Measurements from ENCODE around the gene FHOD3. TPM values are rescaled to one million over a fixed set of nuclear protein-coding genes. Genes with fewer than 3 reads are reported as not detected.

Gene FHOD3
- total RNA-seq, 1 experiment from 2014 or later, result 10.6 TPM

GRCh38 chr18:36650266-36650665, 352.8 kb downstream of the FHOD3 start:
- Histone ChIP-seq H3K4me1 (replicated peaks; ENCODE audit: insufficient read depth) (no peaks in the 10 kb centered on the region), H3K4me2 (no peak overlapping the region), H3K9me2 (ENCODE audit: insufficient read depth) (no peaks in the 10 kb centered on the region), H3K9me3 (ENCODE audit: insufficient read depth, low read depth) (no peaks in the 10 kb centered on the region), H3K36me3 (ENCODE audit: low read depth) (no peaks in the 10 kb centered on the region), H3F3A (ENCODE audit: insufficient read depth, low read depth) (no peaks in the 10 kb centered on the region), H2AFZ (no peak overlapping the region), H3K4me3 (no peak overlapping the region), H4K20me1 (ENCODE audit: insufficient read depth) (no peaks in the 10 kb centered on the region), H3K27ac (no peak overlapping the region), H3K79me2 (ENCODE audit: low read depth) (no peaks in the 10 kb centered on the region), H3K27me3 (ENCODE audit: insufficient read depth, low read depth) (no peaks in the 10 kb centered on the region)
- TF ChIP-seq CTCF (conservative IDR thresholded peaks at IDR 0.05) (no peak), EZH2 (IDR thresholded peaks at IDR 0.05; ENCODE audit: low read depth) (no peak)
- intact Hi-C loops (cut with micrococcal nuclease; ENCODE audit: unreplicated experiment), result no loop called here
- no TSS peak for BruUV-seq (replicated peaks)
- CTCF ChIA-PET, result no interaction called here
- POLR2A ChIA-PET (ENCODE audit: unreplicated experiment), result no interaction called here
- no peak for DNase-seq

- ChIA-PET POLR2A (ENCODE audit: unreplicated experiment) (no interaction called here), CTCF (no interaction called here)
- Histone ChIP-seq H3K4me1 (replicated peaks; ENCODE audit: insufficient read depth) (no peaks in the 10 kb centered on the region), H3K4me3 (no peak overlapping the region), H3K4me2 (no peak overlapping the region), H3K79me2 (ENCODE audit: low read depth) (no peaks in the 10 kb centered on the region), H3K27me3 (ENCODE audit: insufficient read depth, low read depth) (no peaks in the 10 kb centered on the region), H3K36me3 (ENCODE audit: low read depth) (no peaks in the 10 kb centered on the region), H2AFZ (no peak overlapping the region), H4K20me1 (ENCODE audit: insufficient read depth) (no peaks in the 10 kb centered on the region), H3F3A (ENCODE audit: insufficient read depth, low read depth) (no peaks in the 10 kb centered on the region), H3K9me2 (ENCODE audit: insufficient read depth) (no peaks in the 10 kb centered on the region), H3K9me3 (ENCODE audit: insufficient read depth, low read depth) (no peaks in the 10 kb centered on the region), H3K27ac (no peak overlapping the region)
- TF ChIP-seq CTCF (conservative IDR thresholded peaks at IDR 0.05) (no peak), EZH2 (IDR thresholded peaks at IDR 0.05; ENCODE audit: low read depth) (no peak)
- no TSS peak for BruUV-seq (replicated peaks)
- intact Hi-C loops (cut with micrococcal nuclease; ENCODE audit: unreplicated experiment), result no loop called here
- DNase-seq, result no peak
These were observed 353.4 kb downstream of the FHOD3 start for GRCh38 chr18:36650906-36651305.

- BruUV-seq (replicated peaks), result no TSS peak
- intact Hi-C loops (cut with micrococcal nuclease; ENCODE audit: unreplicated experiment), result no loop called here
These were observed 355.0 kb downstream of the FHOD3 start for GRCh38 chr18:36652503-36652902.

More at GRCh38 chr18:36652503-36652902, 355.0 kb downstream of the FHOD3 start:
- no peak for DNase-seq
- Histone ChIP-seq H4K20me1 (ENCODE audit: insufficient read depth) (no peaks in the 10 kb centered on the region), H3K27me3 (ENCODE audit: insufficient read depth, low read depth) (no peaks in the 10 kb centered on the region), H3K4me3 (no peak overlapping the region), H3K9me3 (ENCODE audit: insufficient read depth, low read depth) (no peaks in the 10 kb centered on the region), H3K79me2 (ENCODE audit: low read depth) (no peaks in the 10 kb centered on the region), H2AFZ (no peak overlapping the region), H3K27ac (no peak overlapping the region), H3K4me2 (no peak overlapping the region), H3F3A (ENCODE audit: insufficient read depth, low read depth) (no peaks in the 10 kb centered on the region), H3K9me2 (ENCODE audit: insufficient read depth) (no peaks in the 10 kb centered on the region), H3K36me3 (ENCODE audit: low read depth) (no peaks in the 10 kb centered on the region), H3K4me1 (replicated peaks; ENCODE audit: insufficient read depth) (no peaks in the 10 kb centered on the region)
- ChIA-PET POLR2A (ENCODE audit: unreplicated experiment) (no interaction called here), CTCF (no interaction called here)
- TF ChIP-seq CTCF (conservative IDR thresholded peaks at IDR 0.05) (no peak), EZH2 (IDR thresholded peaks at IDR 0.05; ENCODE audit: low read depth) (no peak)

Measured in PC-9 (cell line).